ENCODE results near the gene SNX24. TPM values are rescaled to one million over a fixed set of nuclear protein-coding genes. Genes with fewer than 3 reads are reported as not detected.

SNX24 gene
- total RNA-seq, 2 donors from 2014 or later = 11.1 to 15.1 TPM

- intact Hi-C loops (cut with DNase I) = no loop called here
- DNase-seq (no peak), ATAC-seq (no peak)
Measured at GRCh38 chr5:122984425-122984824, 139.0 kb downstream of the SNX24 start.

- no peak for ATAC-seq
- no peak for DNase-seq
Measured at GRCh38 chr5:122985006-122985700, 139.7 kb downstream of the SNX24 start.

GRCh38 chr5:122985954-122986721, 140.7 kb downstream of the SNX24 start:
- ATAC-seq = no peak

More at GRCh38 chr5:122985006-122985700, 139.7 kb downstream of the SNX24 start:
- intact Hi-C loops (cut with DNase I) = no loop called here

GRCh38 chr5:122996091-122996490, 150.7 kb downstream of the SNX24 start:
- intact Hi-C loops (cut with DNase I) = no loop called here
- ATAC-seq = no peak
- no peak for DNase-seq

More at GRCh38 chr5:122985954-122986721, 140.7 kb downstream of the SNX24 start:
- intact Hi-C loops (cut with DNase I) = no loop called here
- no peak for DNase-seq

GRCh38 chr5:122997294-122997693, 151.9 kb downstream of the SNX24 start:
- intact Hi-C loops (cut with DNase I) = no loop called here
- ATAC-seq (no peak), DNase-seq (no peak)

- DNase-seq (peak; percentile 35), ATAC-seq (no peak)
- intact Hi-C loops (cut with DNase I) = no loop called here
Measured at GRCh38 chr5:122999947-123000563, 154.6 kb downstream of the SNX24 start.

- ATAC-seq = no peak
- intact Hi-C loops (cut with DNase I) = no loop called here
- no peak for DNase-seq
Measured at GRCh38 chr5:123000731-123001130, 155.3 kb downstream of the SNX24 start.

GRCh38 chr5:123001808-123002207, 156.4 kb downstream of the SNX24 start:
- DNase-seq (no peak), ATAC-seq (no peak)
- intact Hi-C loops (cut with DNase I) = no loop called here

GRCh38 chr5:123007182-123007581, 161.8 kb downstream of the SNX24 start:
- ATAC-seq (no peak), DNase-seq (no peak)
- intact Hi-C loops (cut with DNase I) = no loop called here

GRCh38 chr5:123007754-123008153, 162.3 kb downstream of the SNX24 start:
- DNase-seq = no peak
- intact Hi-C loops (cut with DNase I) = no loop called here
- no peak for ATAC-seq

- intact Hi-C loops (cut with DNase I) = no loop called here
- ATAC-seq (no peak), DNase-seq (no peak)
Measured at GRCh38 chr5:123012321-123012720, 166.9 kb downstream of the SNX24 start.

GRCh38 chr5:123014689-123015088, 169.3 kb downstream of the SNX24 start:
- ATAC-seq = no peak
- intact Hi-C loops (cut with DNase I) = no loop called here
- DNase-seq = no peak

GRCh38 chr5:123028222-123028621, 182.8 kb downstream of the SNX24 start:
- intact Hi-C loops (cut with DNase I) = no loop called here
- ATAC-seq = no peak
- peak; percentile 56 for DNase-seq

GRCh38 chr5:123033157-123033671, 187.8 kb downstream of the SNX24 start:
- intact Hi-C loops (cut with DNase I) = loop anchor here in 1 of 2 donors (10.0 kb wide), 1 partner anchor 312 kb away; no protein-coding TSS in a partner anchor
- DNase-seq (no peak), ATAC-seq (no peak)

GRCh38 chr5:123035360-123035917, 190.0 kb downstream of the SNX24 start:
- intact Hi-C loops (cut with DNase I) = loop anchor here in 1 of 2 donors (10.0 kb wide), 1 partner anchor 309 kb away; no protein-coding TSS in a partner anchor
- peak; percentile 64 for DNase-seq
- peak in 1 of 2 donors; percentile 10 for ATAC-seq

GRCh38 chr5:123035918-123036390, 190.5 kb downstream of the SNX24 start:
- ATAC-seq (peak; percentile 66 to 71), DNase-seq (peak; percentile 64)
- intact Hi-C loops (cut with DNase I) = loop anchor here in 1 of 2 donors (10.0 kb wide), 1 partner anchor 309 kb away; no protein-coding TSS in a partner anchor

GRCh38 chr5:123036391-123037103, 191.1 kb downstream of the SNX24 start, which contains the start of gene PPIC:
TSS of gene PPIC (minus strand) at chr5:123036725. CDS start at chr5:123036625, 100 bp downstream.
- intact Hi-C loops (cut with DNase I) = loop anchor here in 1 of 2 donors (10.0 kb wide), 1 partner anchor 308 kb away; no protein-coding TSS in a partner anchor
- ATAC-seq = peak; percentile 96
- DNase-seq = peak; percentile 91

- ATAC-seq = no peak
- DNase-seq = no peak
- intact Hi-C loops (cut with DNase I) = loop anchor here in 1 of 2 donors (10.0 kb wide), 1 partner anchor 308 kb away; no protein-coding TSS in a partner anchor
Measured at GRCh38 chr5:123037104-123037418, 191.6 kb downstream of the SNX24 start.
